Tibial nerve (tissue), 4 donors: Measurements from ENCODE around the gene PAFAH1B2. TPM values are rescaled to one million over a fixed set of nuclear protein-coding genes. Genes with fewer than 3 reads are reported as not detected.
A peak's percentile ranks its signal among the peaks of the same experiment; 100 is the strongest.

ENCODE experiments used
- DNase-seq, 2 donors: peaks; one replicate each; pipeline ENCODE4 v3.0.0-alpha.2; 2019; ENCODE audit warnings: low spot score in 2 of 2
- H3K27ac ChIP-seq, 4 donors: fragments of 200-600 bp; sonication (generic) in 3 of 4; one replicate each; pipeline ENCODE4 v1.5.1; 2017 to 2019; ENCODE audit warnings: mild to moderate bottlenecking in 1 of 4
- H3K27me3 ChIP-seq, 2 donors: fragments of 200-600 bp; sonication (generic) in 1 of 2; one replicate each; pipeline versions ENCODE4 v1.5.1 to v1.6.0; 2017 to 2019
- H3K36me3 ChIP-seq, 3 donors: fragments of 200-600 bp; sonication (generic); one replicate each; pipeline ENCODE4 v1.5.1; 2018 to 2019
- H3K4me1 ChIP-seq, 4 donors: fragments of 200-600 bp; sonication (generic) in 3 of 4; one replicate each; pipeline ENCODE4 v1.5.1; 2017 to 2019
- H3K4me3 ChIP-seq, 4 donors: fragments of 200-600 bp; sonication (generic) in 3 of 4; one replicate each; pipeline ENCODE4 v1.5.1; 2017 to 2019; ENCODE audit warnings: mild to moderate bottlenecking in 1 of 4, moderate library complexity in 1 of 4
- H3K9me3 ChIP-seq, 4 donors: fragments of 200-600 bp; sonication (generic) in 3 of 4; one replicate each; pipeline ENCODE4 v1.5.1; 2017 to 2019
- EP300 ChIP-seq, 2 donors: sonication (generic); formaldehyde crosslinking; IDR thresholded peaks; one replicate each; pipeline ENCODE4 v1.6.1; 2017; ENCODE audit warnings: antibody characterized with exemption in 2 of 2, mild to moderate bottlenecking in 1 of 2
- POLR2A ChIP-seq, 2 donors: fragments of 450-650 bp; IDR thresholded peaks; one replicate each; pipeline ENCODE4 v1.6.1; 2017; ENCODE audit warnings: antibody characterized with exemption in 2 of 2, mild to moderate bottlenecking in 2 of 2, moderate library complexity in 2 of 2
- WGBS, 2 donors: methylation state at CpG; one replicate each; pipeline ENCODE4 v1.1.5; 2018; 5-methylcytosine and 5-hydroxymethylcytosine counted together
- total RNA-seq, 4 donors: library from RNA; depleted of rRNA; stranded (reverse); fragments of >200 nt; gene quantifications; one replicate each; pipeline ENCODE4 v1.1.0, GENCODE V29; 2016
- TF ChIP-seq, protein P1 (sequence below), 5 experiments: fragments of 200-600 bp in 3 of 5; fragments of 450-650 bp in 2 of 5; sonication (generic) in 3 of 5; IDR thresholded peaks; one replicate each; pipeline ENCODE4 v1.5.1; 2016 to 2019; ENCODE audit warnings: antibody characterized with exemption in 5 of 5, mild to moderate bottlenecking in 3 of 5, moderate library complexity in 2 of 5

Gene PAFAH1B2
- total RNA-seq, 4 donors from 2014 or later, result 96.9 to 125 (median 109) TPM

DNA sequence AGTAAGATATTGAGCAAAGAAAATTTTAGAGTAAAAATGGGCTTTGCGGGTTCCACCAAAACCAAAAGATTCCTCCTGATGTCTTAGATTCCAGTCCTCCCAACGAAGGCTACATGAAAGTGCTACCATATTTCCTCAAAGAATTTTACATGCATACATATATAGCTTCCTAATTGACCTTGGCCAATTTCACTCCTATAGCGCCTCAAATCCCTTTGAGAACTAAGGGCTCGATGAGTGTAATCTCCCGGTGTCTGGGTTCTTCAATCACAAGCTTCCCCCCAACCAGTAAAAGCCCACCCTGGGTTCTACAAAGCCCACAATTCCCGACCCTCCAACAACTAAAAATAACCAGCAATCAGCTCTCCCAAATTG, 47.1 kb upstream of the PAFAH1B2 start:
- H3K9me3 ChIP-seq, result no peaks in the 10 kb centered on the region
- H3K4me3 ChIP-seq, result peak overlapping the region; percentile 77 to 90 (median 84)
- TF ChIP-seq, protein P1, sequence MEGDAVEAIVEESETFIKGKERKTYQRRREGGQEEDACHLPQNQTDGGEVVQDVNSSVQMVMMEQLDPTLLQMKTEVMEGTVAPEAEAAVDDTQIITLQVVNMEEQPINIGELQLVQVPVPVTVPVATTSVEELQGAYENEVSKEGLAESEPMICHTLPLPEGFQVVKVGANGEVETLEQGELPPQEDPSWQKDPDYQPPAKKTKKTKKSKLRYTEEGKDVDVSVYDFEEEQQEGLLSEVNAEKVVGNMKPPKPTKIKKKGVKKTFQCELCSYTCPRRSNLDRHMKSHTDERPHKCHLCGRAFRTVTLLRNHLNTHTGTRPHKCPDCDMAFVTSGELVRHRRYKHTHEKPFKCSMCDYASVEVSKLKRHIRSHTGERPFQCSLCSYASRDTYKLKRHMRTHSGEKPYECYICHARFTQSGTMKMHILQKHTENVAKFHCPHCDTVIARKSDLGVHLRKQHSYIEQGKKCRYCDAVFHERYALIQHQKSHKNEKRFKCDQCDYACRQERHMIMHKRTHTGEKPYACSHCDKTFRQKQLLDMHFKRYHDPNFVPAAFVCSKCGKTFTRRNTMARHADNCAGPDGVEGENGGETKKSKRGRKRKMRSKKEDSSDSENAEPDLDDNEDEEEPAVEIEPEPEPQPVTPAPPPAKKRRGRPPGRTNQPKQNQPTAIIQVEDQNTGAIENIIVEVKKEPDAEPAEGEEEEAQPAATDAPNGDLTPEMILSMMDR (IDR thresholded peaks at IDR 0.05), result no peak
- no peak for TF ChIP-seq POLR2A (IDR thresholded peaks at IDR 0.05)
- no peak for TF ChIP-seq EP300 (IDR thresholded peaks at IDR 0.05)
- H3K27me3 ChIP-seq, result no peaks in the 10 kb centered on the region
- 36 to 39% methylated on average over 6 of the region's 6 CpGs for WGBS, 2 donors
- H3K4me1 ChIP-seq, result peaks cover 0 to 61% (median 36%) of the 10 kb centered on the region in 4 donors
- H3K27ac ChIP-seq, result peak overlapping the region; percentile 94 to 99 (median 98)
- H3K36me3 ChIP-seq, result no peaks in the 10 kb centered on the region
- no peak for DNase-seq

DNA sequence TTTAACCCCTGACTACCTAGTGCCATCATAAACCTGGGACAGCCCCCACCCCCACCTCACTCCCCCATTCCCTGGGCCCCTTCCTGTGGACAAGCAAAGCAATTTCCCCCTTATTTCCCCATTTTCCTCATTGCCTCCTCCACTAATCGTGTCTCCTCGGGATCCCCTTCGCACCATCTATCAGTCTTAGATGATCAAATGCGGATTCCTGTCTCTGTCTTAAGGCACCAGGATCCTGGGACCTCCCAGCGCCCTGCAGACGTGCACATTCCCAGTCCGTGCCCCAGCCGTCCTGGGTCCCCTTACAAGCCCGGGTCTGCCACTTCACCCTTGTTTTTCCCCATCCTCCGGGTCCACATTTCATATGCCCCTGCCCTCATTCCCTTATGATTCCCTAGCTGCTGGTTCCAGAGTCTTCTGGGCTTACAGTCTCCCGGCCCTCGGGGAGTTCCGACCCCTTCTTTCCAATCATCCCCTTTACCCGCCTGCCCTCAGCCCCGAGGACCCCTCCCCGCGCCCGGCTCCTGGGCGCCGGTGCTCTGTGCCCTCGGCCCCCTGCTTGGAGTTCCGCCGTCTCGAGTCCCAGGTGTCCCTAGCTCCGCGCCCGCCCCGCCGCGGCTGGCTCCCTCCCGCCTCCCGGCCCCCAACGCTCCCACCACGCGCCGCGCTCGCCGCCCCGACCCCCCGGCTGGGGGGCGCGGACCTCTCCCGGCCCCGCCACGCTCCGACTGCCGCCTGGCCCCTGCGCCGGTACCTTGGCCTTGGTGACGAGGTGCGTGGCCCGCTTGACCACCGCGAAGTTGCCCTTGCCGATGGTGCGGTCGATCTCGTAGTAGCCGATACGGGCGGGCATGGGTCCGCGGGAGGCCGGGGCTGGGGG, 46.5 kb upstream of the PAFAH1B2 start:
- WGBS, 2 donors, result 1 to 3% methylated on average over 34 to 39 of the region's 65 CpGs

DNA sequence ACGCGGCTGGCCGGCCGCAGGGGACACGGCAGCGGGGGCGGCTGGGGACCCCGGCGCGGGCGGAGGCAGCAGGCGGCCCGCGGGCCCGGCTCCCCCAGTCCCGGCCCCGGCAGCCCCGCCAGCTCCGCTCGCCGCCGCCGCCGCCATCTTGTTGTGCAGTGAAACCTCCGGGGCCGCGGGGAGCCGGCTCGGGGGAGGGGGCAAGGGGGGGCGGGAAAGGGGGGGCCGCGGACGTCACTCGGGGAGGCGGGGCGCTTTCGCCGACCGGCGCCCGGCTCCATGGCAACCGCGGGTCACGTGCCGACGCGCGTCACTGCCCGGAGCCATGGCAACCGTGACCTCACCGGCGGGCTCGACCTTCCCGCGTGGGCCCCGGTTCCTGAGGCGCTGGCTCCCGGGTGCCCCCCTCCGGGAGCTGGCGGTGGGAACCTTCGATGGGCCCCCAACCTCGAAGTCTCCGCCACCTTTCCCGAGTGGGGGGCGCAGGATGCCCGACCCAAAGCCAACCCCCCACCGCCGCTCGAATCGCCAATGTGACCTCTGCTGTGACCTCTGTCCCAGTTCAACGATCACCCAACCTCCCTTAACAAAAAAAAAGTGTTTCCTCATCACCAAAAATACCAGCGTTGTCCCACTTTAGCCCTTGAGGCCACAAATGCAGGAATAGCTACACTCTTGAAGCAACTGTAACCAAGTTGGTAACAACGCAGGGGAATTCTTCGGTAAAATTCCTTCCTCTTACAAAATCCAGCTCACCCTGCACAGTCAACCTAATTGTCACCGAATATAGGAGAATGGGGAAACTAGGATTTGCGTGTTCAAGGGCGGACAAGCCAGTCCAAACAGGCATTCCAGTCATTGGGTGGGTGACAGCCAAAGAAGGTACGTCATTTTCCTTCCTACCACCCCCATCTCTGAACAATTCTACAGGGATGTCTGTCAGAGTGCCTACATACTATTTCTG, 45.5 kb upstream of the PAFAH1B2 start, which contains the start of gene SIK3:
Gene SIK3, minus strand, starts transcription at position 160 of the 964 bp plus-strand sequence. Its CDS starts 13 bp downstream, at position 147.
- H3K27ac ChIP-seq, result peak within 1 kb of the TSS; percentile 94 to 99 (median 98)
- H3K36me3 ChIP-seq, result no peaks in the 10 kb centered on the region
- TF ChIP-seq, protein P1 (IDR thresholded peaks at IDR 0.05), result peak; percentile 40 to 90 (median 68)
- TF ChIP-seq POLR2A (IDR thresholded peaks at IDR 0.05) (peak; percentile 37 to 81), EP300 (IDR thresholded peaks at IDR 0.05) (peak; percentile 93 to 95)
- H3K4me3 ChIP-seq, result peak within 1 kb of the TSS; percentile 77 to 90 (median 84)
- H3K9me3 ChIP-seq, result no peaks in the 10 kb centered on the region
- 1 to 2% methylated on average over 15 to 46 of the region's 78 CpGs for WGBS, 2 donors
- DNase-seq, result peak; percentile 86 to 89
- no peaks in the 10 kb centered on the region for H3K27me3 ChIP-seq
- H3K4me1 ChIP-seq, result peaks cover 0 to 46% (median 28%) of the 10 kb centered on the region in 4 donors

More for the DNA sequence above, 46.5 kb upstream of the PAFAH1B2 start:
- Histone ChIP-seq H3K4me3 (peak overlapping the region; percentile 77 to 90 (median 84)), H3K36me3 (no peaks in the 10 kb centered on the region), H3K27ac (peak overlapping the region; percentile 94 to 99 (median 98)), H3K4me1 (peaks cover 0 to 56% (median 32%) of the 10 kb centered on the region in 4 donors), H3K27me3 (no peaks in the 10 kb centered on the region), H3K9me3 (no peaks in the 10 kb centered on the region)
- DNase-seq, result peak in 1 of 2 donors; percentile 42
- TF ChIP-seq POLR2A (IDR thresholded peaks at IDR 0.05) (peak in 1 of 2 donors; percentile 6), EP300 (IDR thresholded peaks at IDR 0.05) (peak in 1 of 2 donors; percentile 45)
- TF ChIP-seq, protein P1 (IDR thresholded peaks at IDR 0.05), result no peak

DNA sequence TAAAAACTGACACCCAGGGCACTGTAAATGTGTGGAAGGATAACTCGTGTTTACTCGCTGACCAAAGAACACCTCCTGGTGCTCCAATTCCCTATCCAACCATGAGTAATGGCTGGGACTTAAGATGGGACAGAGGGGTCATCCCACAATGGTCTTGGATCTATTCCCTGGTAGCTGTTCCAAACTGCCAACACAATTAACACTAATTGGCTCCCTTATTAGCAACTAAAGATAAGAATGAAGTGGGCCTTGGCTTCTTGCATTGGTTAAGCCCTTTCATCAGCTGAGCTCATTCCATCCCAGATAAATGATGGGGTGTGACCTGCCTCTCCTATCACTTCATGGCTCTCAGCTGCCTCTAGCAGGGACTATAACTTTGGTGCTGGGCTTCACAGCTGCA, 44.4 kb upstream of the PAFAH1B2 start:
- Histone ChIP-seq H3K4me3 (no peak overlapping the region), H3K27ac (peak overlapping the region; percentile 94 to 98 (median 98)), H3K9me3 (no peaks in the 10 kb centered on the region), H3K4me1 (peaks cover 0 to 35% (median 22%) of the 10 kb centered on the region in 4 donors), H3K36me3 (no peaks in the 10 kb centered on the region), H3K27me3 (no peaks in the 10 kb centered on the region)
- TF ChIP-seq POLR2A (IDR thresholded peaks at IDR 0.05) (no peak), EP300 (IDR thresholded peaks at IDR 0.05) (no peak)
- TF ChIP-seq, protein P1 (IDR thresholded peaks at IDR 0.05), result no peak
- DNase-seq, result no peak
- 83 to 84% methylated on average over 2 of the region's 2 CpGs for WGBS, 2 donors
